ACHN (cell line): ENCODE measurements around the gene FEM1C.
"Not testable (repeated sequence)": the region's sequence is repeated elsewhere in the genome, so short reads cannot be mapped to it uniquely, and the experiment has no call there.

Experiments used
- DNase-seq: peaks from one replicate; pipeline ENCODE4 v3.0.0-alpha.2; 2015
- in situ Hi-C: cut with HindIII; loops from 2 replicates; pipeline ENCODE4 v1.10.0; 2017; ENCODE audit warnings: low sequenced_read_pairs, low pct_ligation_motif_present, low pct_unique_long_range_greater_than_20kb

The FEM1C gene

DNA sequence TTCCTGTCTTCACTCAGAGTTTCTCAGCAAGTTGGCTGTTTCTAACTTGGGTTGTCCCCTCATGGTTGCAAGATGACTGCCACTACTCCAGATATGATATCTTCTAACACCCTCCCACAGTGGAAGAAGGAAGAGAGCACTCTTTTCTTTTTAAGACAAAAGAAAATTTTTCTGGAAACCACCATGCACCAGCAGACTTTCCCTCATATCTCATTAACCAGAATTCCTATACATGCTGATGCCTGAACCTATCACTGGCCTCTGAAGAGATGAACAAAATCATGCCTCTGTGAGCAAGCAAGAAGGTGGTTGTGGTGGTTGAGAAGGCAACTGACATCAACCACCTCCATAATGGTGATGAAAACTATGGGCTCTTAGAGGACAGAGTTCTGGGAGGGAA lies 56.8 kb downstream of the FEM1C start:
- no peak for DNase-seq
- in situ Hi-C loops: no loop called here

DNA sequence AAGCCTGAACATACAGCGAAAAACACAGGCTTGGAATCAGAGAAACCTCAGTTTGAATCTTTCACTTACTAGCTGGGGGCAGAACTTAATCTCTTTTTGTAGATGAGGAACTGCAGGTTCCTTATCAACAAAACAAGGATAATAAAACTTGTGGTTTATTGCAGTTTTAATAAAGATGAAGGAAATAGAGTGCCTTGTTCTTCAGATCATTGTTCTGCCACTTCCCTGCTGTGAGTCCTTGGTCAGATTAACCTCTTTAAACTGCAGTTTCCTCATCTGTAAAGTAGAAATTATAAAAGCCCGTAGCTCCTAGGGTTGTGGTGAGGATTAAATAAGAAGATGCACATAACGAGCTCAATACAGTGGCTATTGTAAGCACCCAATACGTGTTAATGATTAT lies 57.4 kb downstream of the FEM1C start:
- in situ Hi-C loops: no loop called here
- no peak for DNase-seq

DNA sequence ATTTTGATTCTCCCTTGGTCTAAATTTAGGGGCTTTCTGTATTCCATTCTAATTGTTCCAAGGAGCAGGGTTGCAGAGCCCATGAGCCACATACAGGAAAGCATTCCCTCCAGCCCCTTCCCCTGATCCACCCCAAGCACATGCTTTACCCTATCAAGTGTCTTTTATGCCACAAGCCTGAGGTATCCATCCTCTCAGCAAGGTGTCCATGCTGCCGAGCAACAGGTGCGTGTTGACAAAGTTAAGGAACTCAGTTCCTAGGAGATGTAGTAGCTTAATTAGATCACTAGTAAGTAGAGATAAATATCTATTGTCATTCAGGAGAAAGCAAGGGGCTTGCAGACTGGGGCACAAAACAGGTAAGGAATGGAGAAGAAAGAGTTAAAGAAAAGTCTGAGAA lies 57.8 kb downstream of the FEM1C start:
- no peak for DNase-seq
- in situ Hi-C loops: no loop called here

DNA sequence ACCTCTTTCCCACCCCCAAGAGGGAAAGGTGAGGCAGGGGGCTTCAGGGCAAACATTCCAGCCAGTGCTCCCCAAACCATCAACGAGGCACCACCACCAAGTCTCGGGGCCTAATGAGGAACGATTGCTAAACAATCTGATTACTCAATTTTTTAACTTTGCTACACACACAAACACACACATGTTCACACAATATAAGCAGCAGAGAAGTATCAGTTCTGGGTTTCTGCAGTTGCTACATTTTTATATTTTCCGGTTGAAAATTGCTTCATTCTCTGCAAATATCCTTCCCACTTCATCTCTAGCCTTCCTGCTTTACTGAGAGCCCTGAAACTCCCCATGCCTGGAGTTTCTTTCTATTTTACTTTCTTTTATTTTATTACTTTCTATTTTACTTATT lies 60.2 kb downstream of the FEM1C start:
- no peak for DNase-seq
- in situ Hi-C loops: no loop called here

DNA sequence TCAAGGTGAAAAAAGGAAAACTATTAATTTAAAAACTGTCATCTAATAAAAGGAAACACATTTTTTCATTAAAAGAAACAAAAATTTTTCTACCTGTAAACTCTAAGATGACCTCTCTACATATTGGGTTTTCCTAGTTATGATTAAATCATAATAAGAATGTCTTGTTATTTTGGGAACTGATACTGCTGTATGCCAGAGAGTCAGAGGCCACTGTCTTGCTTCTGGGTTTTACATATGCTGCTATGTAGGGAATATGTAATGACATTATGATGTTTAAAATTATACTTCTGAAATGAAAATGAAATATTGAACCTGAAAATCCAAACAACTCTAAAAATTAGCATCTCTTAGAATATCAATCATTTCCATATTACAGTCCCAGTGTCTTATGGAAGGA lies 63.7 kb downstream of the FEM1C start:
- in situ Hi-C loops: no loop called here
- no peak for DNase-seq

DNA sequence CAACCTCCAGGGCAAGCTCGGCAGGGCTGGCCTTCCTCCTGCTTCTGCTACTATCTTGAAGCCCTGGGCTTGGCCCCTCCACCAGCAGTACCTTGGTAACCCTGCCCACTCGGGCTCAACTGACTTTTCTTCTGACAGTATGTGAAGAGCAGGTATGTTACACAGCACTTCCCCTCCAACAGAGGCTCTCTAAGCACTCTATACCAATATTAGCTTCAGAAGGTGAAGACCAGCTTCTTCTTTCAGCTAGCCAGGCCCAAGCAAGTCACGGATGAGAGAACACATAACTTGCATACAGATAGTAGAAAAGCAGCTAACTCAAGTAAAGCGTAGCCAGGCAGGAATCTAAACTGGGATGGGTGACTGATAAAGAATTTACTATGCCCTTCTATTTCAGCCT lies 64.3 kb downstream of the FEM1C start:
- no peak for DNase-seq

DNA sequence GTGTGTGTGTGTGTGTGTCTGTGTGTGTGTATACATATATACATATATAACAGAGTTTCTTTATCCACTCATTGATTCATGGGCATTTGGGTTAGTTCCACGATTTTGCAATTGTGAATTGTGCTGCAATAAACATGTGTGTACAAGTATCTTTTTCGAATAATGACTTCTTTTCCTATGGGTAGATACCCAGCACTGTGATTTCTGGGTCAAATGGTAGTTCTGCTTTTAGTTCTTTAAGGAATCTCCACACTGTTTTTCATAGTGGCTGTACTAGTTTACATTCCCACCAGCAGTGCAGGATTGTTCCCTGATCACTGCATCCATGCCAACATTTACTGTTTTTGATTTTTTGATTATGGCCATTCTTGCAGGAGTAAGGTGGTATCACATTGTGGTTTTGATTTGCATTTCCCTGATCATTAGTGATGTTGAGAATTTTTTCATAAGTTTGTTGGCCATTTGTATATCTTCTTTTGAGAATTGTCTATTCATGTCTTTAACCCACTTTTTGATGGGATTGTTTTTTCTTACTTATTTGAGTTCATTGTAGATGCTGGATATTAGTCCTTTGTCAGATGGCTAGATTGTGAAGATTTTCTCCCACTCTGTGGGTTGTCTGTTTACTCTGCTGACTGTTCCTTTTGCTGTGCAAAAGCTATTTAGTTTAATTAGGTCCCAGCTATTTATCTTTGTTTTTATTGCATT lies 65.3 kb downstream of the FEM1C start:
- DNase-seq, in situ Hi-C loops: not testable (repeated sequence)

More for the DNA sequence above, 64.3 kb downstream of the FEM1C start:
- in situ Hi-C loops: no loop called here

DNA sequence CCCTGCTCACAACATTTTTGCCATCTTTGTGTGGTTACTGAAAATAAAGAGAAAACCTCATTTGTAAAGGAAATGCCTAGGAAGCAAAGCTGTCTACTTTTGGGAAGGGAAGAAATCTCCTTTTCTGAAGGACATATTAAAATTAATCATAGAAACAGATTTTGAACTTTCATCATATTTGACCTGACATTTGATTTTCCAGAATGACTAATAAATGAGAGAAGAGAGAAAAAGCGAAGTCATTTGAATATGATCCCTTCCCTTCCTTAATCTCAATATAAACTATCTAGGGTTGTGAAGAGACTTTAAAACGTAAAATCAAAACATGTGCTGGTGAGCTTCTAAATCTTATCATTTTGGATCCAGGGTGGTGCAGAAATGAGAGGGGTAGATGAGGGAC lies 66.3 kb downstream of the FEM1C start:
- no peak for DNase-seq
- in situ Hi-C loops: no loop called here

DNA sequence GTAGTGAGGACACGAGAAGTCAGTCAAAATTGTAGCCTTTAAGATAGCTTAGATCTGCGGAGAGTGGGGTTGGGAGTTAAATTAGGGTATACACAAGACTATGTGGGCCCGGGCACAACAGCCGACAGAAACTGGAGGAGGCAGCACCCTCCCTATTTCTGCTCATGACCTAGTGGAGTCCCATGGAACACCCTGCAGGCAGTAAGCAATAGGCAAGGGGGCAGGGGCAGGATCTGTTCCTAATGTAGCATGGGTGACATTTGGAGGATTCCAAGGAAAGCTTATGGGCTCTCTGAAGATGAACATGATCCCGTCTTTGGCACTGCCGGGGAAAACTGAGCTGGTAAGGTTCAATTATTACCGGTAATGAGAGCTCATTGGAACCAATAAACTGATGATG lies 67.0 kb downstream of the FEM1C start:
- in situ Hi-C loops: no loop called here
- DNase-seq: no peak

DNA sequence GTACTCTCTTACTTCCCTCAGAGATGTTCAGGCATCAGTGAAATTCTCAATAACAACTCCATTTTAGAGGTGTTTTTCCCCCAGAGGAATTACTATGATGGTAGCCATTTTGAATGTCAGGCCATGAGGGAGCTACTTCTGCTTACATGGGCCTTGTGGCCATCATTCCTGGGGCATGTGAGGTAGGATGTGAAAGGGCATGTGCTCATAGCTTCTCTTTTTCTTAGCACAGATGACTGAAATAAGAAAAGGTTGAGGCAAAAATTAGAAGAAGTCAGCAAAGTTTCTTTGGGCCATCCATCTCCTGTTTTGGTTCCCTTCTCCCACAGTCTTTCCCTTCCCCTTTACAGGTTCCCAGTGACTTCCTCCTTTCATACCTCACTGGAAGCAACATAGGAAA lies 68.8 kb downstream of the FEM1C start:
- in situ Hi-C loops: no loop called here
- DNase-seq: no peak

DNA sequence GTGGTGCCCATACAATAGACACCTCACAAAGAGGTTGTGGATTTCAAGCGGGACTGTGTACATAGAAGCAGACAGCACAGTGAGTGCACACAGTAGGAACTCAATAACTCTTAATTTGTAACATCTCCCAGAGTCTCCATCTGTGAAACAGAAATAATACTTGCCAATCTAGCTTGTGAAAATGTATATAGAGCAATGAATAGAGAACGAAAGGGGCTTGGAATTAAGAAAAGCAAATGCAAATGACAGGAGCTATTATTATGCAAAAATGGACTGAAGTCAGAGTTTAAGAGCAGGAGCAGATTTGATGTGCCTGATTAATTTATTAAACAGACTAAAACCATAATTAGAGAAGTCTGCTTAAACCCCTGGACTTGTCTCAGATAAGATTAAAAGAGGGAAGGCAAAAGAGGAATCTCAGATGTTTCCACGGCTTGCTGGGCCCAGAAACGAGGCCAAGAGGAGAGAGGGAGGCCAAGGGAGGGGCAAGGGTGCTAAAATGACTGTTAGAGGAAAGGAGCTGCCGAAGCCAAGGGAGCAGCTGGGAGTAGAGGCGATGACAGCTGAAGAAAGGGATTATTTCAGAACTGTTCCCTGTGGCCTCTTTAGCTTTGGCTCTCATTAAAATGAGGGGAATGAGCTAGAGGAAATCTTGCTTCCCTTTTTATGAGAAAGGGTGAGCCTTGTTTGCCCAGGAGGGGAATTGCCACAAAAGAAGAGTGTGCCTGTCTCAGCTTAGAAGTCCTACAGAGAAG lies 72.1 kb downstream of the FEM1C start:
- no peak for DNase-seq
- in situ Hi-C loops: no loop called here

DNA sequence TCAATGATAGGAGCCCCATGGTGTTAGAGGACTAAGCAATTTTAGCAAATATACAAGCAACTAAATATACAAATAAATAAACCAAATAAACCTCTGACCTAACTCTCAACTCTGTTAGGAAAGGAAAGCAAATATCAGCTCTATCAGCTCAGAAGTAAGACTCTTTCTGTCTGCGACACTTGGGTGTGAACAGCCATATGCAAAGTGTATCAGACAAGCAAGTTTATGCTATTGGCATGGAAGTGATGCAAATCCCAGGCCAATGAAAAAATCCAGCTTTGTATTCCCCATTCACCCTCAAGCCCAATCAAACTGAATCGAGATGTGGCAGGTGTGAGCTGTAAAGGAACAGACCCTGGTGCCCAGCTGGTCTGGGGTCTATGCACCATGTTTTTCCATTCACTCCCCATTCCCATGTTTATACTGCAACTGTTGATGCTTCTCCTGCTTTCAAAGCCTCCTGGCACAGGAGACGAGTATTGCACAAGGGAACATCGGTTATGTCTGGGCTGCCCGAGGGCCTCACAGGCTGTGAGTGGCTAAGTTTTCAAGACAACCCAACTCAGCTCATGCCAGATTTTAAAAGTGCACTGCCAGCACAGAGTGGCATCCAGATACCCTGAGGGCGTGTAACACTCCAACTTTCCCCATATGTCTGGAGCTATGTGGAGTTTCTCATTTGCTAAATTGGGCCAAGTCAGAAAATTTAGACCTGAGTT lies 73.1 kb downstream of the FEM1C start:
- no peak for DNase-seq
- in situ Hi-C loops: no loop called here

DNA sequence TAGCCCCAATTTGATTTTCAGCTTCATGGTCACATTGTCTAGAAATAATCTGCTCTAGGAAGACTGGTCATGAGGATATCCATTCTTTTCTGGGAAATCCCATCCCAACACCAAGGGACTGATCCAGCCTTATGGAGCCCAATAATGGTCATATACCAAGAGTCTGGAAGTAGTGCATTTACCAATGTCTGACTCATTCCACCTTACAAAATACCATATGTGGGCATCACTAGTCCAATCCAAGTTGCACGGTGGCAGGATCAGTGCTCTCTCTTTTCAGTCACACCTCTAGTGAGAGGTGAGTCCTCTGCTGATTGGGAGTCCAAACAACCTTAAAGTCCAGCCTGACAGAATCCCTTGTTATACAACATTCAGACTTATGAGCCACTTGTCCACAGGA lies 73.7 kb downstream of the FEM1C start:
- no peak for DNase-seq
- in situ Hi-C loops: no loop called here
